A549 (cell line): Measurements from ENCODE around the gene PPTC7. TPM values are rescaled to one million over a fixed set of nuclear protein-coding genes. Genes with fewer than 3 reads are reported as not detected.
A peak's percentile ranks its signal among the peaks of the same experiment; 100 is the strongest.

Source experiments
- ATAC-seq, 2 experiments: fragments of 200-7000 bp in 1 of 2; fragments of >200 bp in 1 of 2; cut with Nextera tagmentation in 1 of 2; cut with Tn5 transposase in 1 of 2; 3 replicates each; pipeline versions ENCODE4 v1.8.0 to v1.9.1; 2018 to 2020; ENCODE audit warnings: mild to moderate bottlenecking in 1 of 2, moderate library complexity in 1 of 2
- CTCF ChIA-PET: fragments of 300-600 bp; sonication (Branson Sonifier 250); formaldehyde crosslinking; extraction: SDS; loops from one replicate; lab custom pipeline; 2021; ENCODE audit warnings: antibody characterized with exemption, inconsistent platforms; lab: Yijun Ruan, JAX
- POLR2A ChIA-PET: fragments of 350-600 bp; formaldehyde crosslinking; extraction: SDS; loops from one replicate; lab custom pipeline; 2021; ENCODE audit warnings: antibody characterized with exemption, inconsistent platforms; lab: Yijun Ruan, JAX
- DNase-seq, 2 experiments: peaks; one replicate each; pipeline versions ENCODE4 v3.0.0 to v3.0.0-alpha.2; 2011 to 2016; ENCODE audit warnings: low read depth in 1 of 2, low spot score in 1 of 2
- FAIRE-seq: peaks from 2 replicates; lab custom pipeline; 2011; peaks lifted over from hg19 to GRCh38; lab: Jason Lieb, UNC
- H3K27ac ChIP-seq, 2 experiments: fragments of >200 bp; sonication (Bioruptor Twin); formaldehyde crosslinking; 3 replicates each; pipeline ENCODE4 v1.5.1; 2016 to 2017
- H3K4me1 ChIP-seq: fragments of >200 bp; sonication (Bioruptor Twin); formaldehyde crosslinking; 3 replicates; pipeline ENCODE4 v1.6.1; 2016
- H3K4me2 ChIP-seq: fragments of >200 bp; sonication (Bioruptor Twin); formaldehyde crosslinking; 3 replicates; pipeline ENCODE4 v1.6.1; 2016
- H3K4me3 ChIP-seq: fragments of >200 bp; sonication (Bioruptor Twin); formaldehyde crosslinking; 3 replicates; pipeline ENCODE4 v1.5.1; 2016
- H3K9me3 ChIP-seq: fragments of >200 bp; sonication (Bioruptor Twin); formaldehyde crosslinking; 3 replicates; pipeline ENCODE4 v1.6.1; 2016
- CBX2 ChIP-seq: fragments of 200-600 bp; sonication (generic); IDR thresholded peaks from 2 replicates; pipeline ENCODE4 v1.6.1; 2016; ENCODE audit warnings: low read depth, mild to moderate bottlenecking, borderline replicate concordance
- CBX8 ChIP-seq: fragments of 200-600 bp; sonication (generic); IDR thresholded peaks from 2 replicates; pipeline ENCODE4 v1.6.1; 2016
- CEBPB ChIP-seq, 2 experiments: fragments of >200 bp in 1 of 2; sonication (Bioruptor Twin) in 1 of 2; formaldehyde crosslinking in 1 of 2; IDR thresholded peaks; 2 replicates each; pipeline ENCODE4 v1.6.1; 2012 to 2016
- ESRRA ChIP-seq: fragments of 150-350 bp; IDR thresholded peaks from 2 replicates; pipeline ENCODE4 v1.6.1; 2014; ENCODE audit warnings: mild to moderate bottlenecking, low read length, borderline replicate concordance
- FOSB ChIP-seq: fragments of 250-450 bp; sonication (Bioruptor Pico); IDR thresholded peaks from 2 replicates; pipeline ENCODE4 v1.5.0; 2020; ENCODE audit warnings: mild to moderate bottlenecking, moderate library complexity
- FOSL2 ChIP-seq, 2 experiments: fragments of 450-650 bp in 1 of 2; fragments of >200 bp in 1 of 2; sonication (Bioruptor Twin) in 1 of 2; formaldehyde crosslinking; IDR thresholded peaks; 2 replicates each; pipeline versions ENCODE4 v1.5.0 to v1.6.1; 2016 to 2020; ENCODE audit warnings: mild to moderate bottlenecking in 1 of 2, moderate library complexity in 1 of 2
- FOXS1 ChIP-seq: fragments of 250-450 bp; sonication (Bioruptor Pico); IDR thresholded peaks from 2 replicates; pipeline ENCODE4 v1.5.0; 2020; ENCODE audit warnings: mild to moderate bottlenecking, moderate library complexity
- GATA3 ChIP-seq: IDR thresholded peaks from 2 replicates; pipeline ENCODE4 v1.6.1; 2012; ENCODE audit warnings: borderline replicate concordance
- HDAC2 ChIP-seq: fragments of 200-600 bp; sonication (generic); IDR thresholded peaks from 2 replicates; pipeline ENCODE4 v1.6.1; 2016
- HES2 ChIP-seq: fragments of >200 bp; sonication (Bioruptor Twin); formaldehyde crosslinking; IDR thresholded peaks from 2 replicates; pipeline ENCODE4 v1.6.1; 2016
- HEYL ChIP-seq: fragments of 250-450 bp; sonication (Bioruptor Pico); IDR thresholded peaks from 2 replicates; pipeline ENCODE4 v1.8.0; 2021; ENCODE audit warnings: mild to moderate bottlenecking, moderate library complexity
- HOXB13 ChIP-seq: fragments of 250-450 bp; sonication (Bioruptor Pico); IDR thresholded peaks from 2 replicates; pipeline ENCODE4 v1.5.0; 2020; ENCODE audit warnings: low read depth, mild to moderate bottlenecking, moderate library complexity
- HOXB5 ChIP-seq: fragments of 250-450 bp; sonication (Bioruptor Pico); IDR thresholded peaks from 2 replicates; pipeline ENCODE4 v1.5.0; 2020; ENCODE audit warnings: mild to moderate bottlenecking, moderate library complexity
- JUNB ChIP-seq: fragments of >200 bp; sonication (Bioruptor Twin); formaldehyde crosslinking; IDR thresholded peaks from 2 replicates; pipeline ENCODE4 v1.6.1; 2016
- KDM5A ChIP-seq: fragments of 200-600 bp; sonication (generic); IDR thresholded peaks from 2 replicates; pipeline ENCODE4 v1.6.1; 2016; ENCODE audit warnings: antibody characterized with exemption, mild to moderate bottlenecking
- MYC ChIP-seq: IDR thresholded peaks from 2 replicates; pipeline ENCODE4 v1.6.1; 2012; ENCODE audit warnings: mild to moderate bottlenecking, inconsistent platforms, low read length, improper control_type of control experiment, borderline replicate concordance
- NFE2L2 ChIP-seq: fragments of 150-350 bp; conservative IDR thresholded peaks from 2 replicates; pipeline ENCODE4 v1.6.1; 2014; ENCODE audit warnings: low read length
- NPAS2 ChIP-seq: fragments of 250-450 bp; sonication (Bioruptor Pico); IDR thresholded peaks from 2 replicates; pipeline ENCODE4 v1.8.0; 2022; ENCODE audit warnings: mild to moderate bottlenecking, moderate library complexity, borderline replicate concordance
- NR3C1 ChIP-seq: fragments of >200 bp; sonication (Bioruptor Twin); formaldehyde crosslinking; IDR thresholded peaks from 3 replicates; pipeline ENCODE4 v1.6.1; 2017
- PBX3 ChIP-seq: IDR thresholded peaks from 2 replicates; pipeline ENCODE4 v1.6.1; 2012
- POLR2A ChIP-seq: IDR thresholded peaks from 2 replicates; pipeline ENCODE4 v1.6.1; 2012; ENCODE audit warnings: mild to moderate bottlenecking, low read length
- POLR2AphosphoS2 ChIP-seq: conservative IDR thresholded peaks from 2 replicates; pipeline ENCODE4 v1.6.1; 2012; ENCODE audit warnings: low read length, improper control_type of control experiment, inconsistent platforms
- RARB ChIP-seq: fragments of 250-450 bp; sonication (Bioruptor Pico); IDR thresholded peaks from 2 replicates; pipeline ENCODE4 v1.8.0; 2021; ENCODE audit warnings: mild to moderate bottlenecking, moderate library complexity
- REST ChIP-seq: fragments of 200-600 bp; sonication (generic); IDR thresholded peaks from 2 replicates; pipeline ENCODE4 v1.6.1; 2016; ENCODE audit warnings: antibody characterized with exemption, mild to moderate bottlenecking, moderate library complexity
- RFX5 ChIP-seq: fragments of 450-650 bp; IDR thresholded peaks from 2 replicates; pipeline ENCODE4 v1.7.1; 2014; ENCODE audit warnings: antibody characterized with exemption, mild to moderate bottlenecking, moderate library complexity
- RNF2 ChIP-seq: fragments of 200-600 bp; sonication (generic); IDR thresholded peaks from 2 replicates; pipeline ENCODE4 v1.6.1; 2016; ENCODE audit warnings: low read depth, mild to moderate bottlenecking, antibody characterized with exemption, moderate library complexity, borderline replicate concordance
- SMC3 ChIP-seq: fragments of >200 bp; sonication (Bioruptor Twin); formaldehyde crosslinking; IDR thresholded peaks from 3 replicates; pipeline ENCODE4 v1.6.1; 2018; ENCODE audit warnings: inconsistent platforms
- SREBF2 ChIP-seq: fragments of 450-650 bp; IDR thresholded peaks from 2 replicates; pipeline ENCODE4 v1.6.1; 2014; ENCODE audit warnings: mild to moderate bottlenecking, moderate library complexity
- TFCP2L1 ChIP-seq: fragments of 250-450 bp; sonication (Bioruptor Pico); IDR thresholded peaks from 2 replicates; pipeline ENCODE4 v1.5.0; 2021; ENCODE audit warnings: mild to moderate bottlenecking
- TP53 ChIP-seq: fragments of 250-450 bp; sonication (Bioruptor Pico); IDR thresholded peaks from 2 replicates; pipeline ENCODE4 v1.5.0; 2021; ENCODE audit warnings: mild to moderate bottlenecking, moderate library complexity
- USF2 ChIP-seq: fragments of 450-650 bp; IDR thresholded peaks from 2 replicates; pipeline ENCODE4 v1.6.1; 2014; ENCODE audit warnings: antibody characterized with exemption
- ZFP36 ChIP-seq: fragments of 450-650 bp; IDR thresholded peaks from 2 replicates; pipeline ENCODE4 v1.6.1; 2014; ENCODE audit warnings: borderline replicate concordance; ENCODE audit not compliant: partially characterized antibody
- ZNF302 ChIP-seq: fragments of 250-450 bp; sonication (Bioruptor Pico); IDR thresholded peaks from 2 replicates; pipeline ENCODE4 v1.9.0; 2021; ENCODE audit warnings: inconsistent platforms, mild to moderate bottlenecking, moderate library complexity
- ZSCAN20 ChIP-seq: fragments of 250-450 bp; sonication (Bioruptor Pico); IDR thresholded peaks from 2 replicates; pipeline ENCODE4 v1.8.0; 2022; ENCODE audit warnings: mild to moderate bottlenecking, moderate library complexity
- WGBS: methylation state at CpG from one replicate; pipeline ENCODE4 v1.1.6; 2017; ENCODE audit errors: missing lambda C conversion rate; 5-methylcytosine and 5-hydroxymethylcytosine counted together
- polyA plus RNA-seq, 4 experiments: library from polyadenylated mRNA; depleted of rRNA in 3 of 4; stranded (reverse); fragments of >200 nt; fragmentation: RNase III in 1 of 4; extraction: RNeasy Plus Mini Kit Qiagen cat#74134 plus additional on column Dnase treatment in 1 of 4; gene quantifications; 2 replicates in 3 of 4; 3 replicates in 1 of 4; pipeline ENCODE4 v1.2.3, GENCODE V29; 2011 to 2017

The PPTC7 gene
- polyA plus RNA-seq, 2 of the 4 experiments (the other 2 are of a cell fraction), result 15.1 to 30.3 TPM

- Histone ChIP-seq H3K9me3 (no peaks in the 10 kb centered on the region), H3K4me2 (peak overlapping the region; percentile 90), H3K4me3 (peak overlapping the region; percentile 78), H3K27ac (peak overlapping the region; percentile 82 to 86), H3K4me1 (peaks cover 8% of the 10 kb centered on the region; the same call in 1 of the 3 replicates)
- DNase-seq (no peak), FAIRE-seq (no peak), ATAC-seq (peak in 1 of 2 experiments; percentile 5; a peak in 3 of 6 replicates)
- ChIA-PET POLR2A (interaction anchor here (0.6 to 2.1 kb wide), 8 partner anchors 18 to 216 kb away, joined by 3 to 12 read pairs (median 4); partner anchors contain the start of genes ARPC3, FAM216A and GPN3), CTCF (interaction anchor here (0.6 to 5.8 kb wide), 8 partner anchors 9 to 275 kb away, joined by 3 to 56 read pairs (median 4); partner anchors contain the start of genes ARPC3, FAM216A and GPN3)
- 82% methylated on average over 23 of the region's 23 CpGs for WGBS
- no peak for TF ChIP-seq RFX5
- no peak for TF ChIP-seq NR3C1
- TF ChIP-seq FOSB (CRISPR knock-in tag), result no peak
- TF ChIP-seq POLR2A, result no peak
- no peak for TF ChIP-seq SREBF2
- TF ChIP-seq ZSCAN20, result no peak
- TF ChIP-seq FOSL2 (IDR thresholded peaks at IDR 0.05), result no peak
- TF ChIP-seq FOSL2 (CRISPR knock-in tag; IDR thresholded peaks at IDR 0.05), result no peak
- no peak for TF ChIP-seq RNF2
- no peak for TF ChIP-seq KDM5A
- TF ChIP-seq ZNF302 (CRISPR knock-in tag), result no peak
- no peak for TF ChIP-seq SMC3
- no peak for TF ChIP-seq HOXB13
- TF ChIP-seq CBX8, result no peak
- TF ChIP-seq NFE2L2, result no peak
- TF ChIP-seq ZFP36, result no peak
- no peak for TF ChIP-seq HES2
- no peak for TF ChIP-seq NPAS2 (CRISPR knock-in tag)
- no peak for TF ChIP-seq TP53 (CRISPR knock-in tag)
- no peak for TF ChIP-seq PBX3
- TF ChIP-seq JUNB, result no peak
- TF ChIP-seq, all 56 proteins: peak for 0
Observed at GRCh38 chr12:110613071-110613770, 30.1 kb upstream of the PPTC7 start.

GRCh38 chr12:110606253-110606611 lies 23.1 kb upstream of the PPTC7 start:
- Histone ChIP-seq H3K27ac (no peak overlapping the region), H3K4me1 (no peaks in the 10 kb centered on the region), H3K4me2 (no peak overlapping the region), H3K4me3 (no peak overlapping the region), H3K9me3 (no peaks in the 10 kb centered on the region)
- ATAC-seq, result no peak
- no peak for FAIRE-seq
- WGBS, result 89% methylated on average over 8 of the region's 8 CpGs
- no peak for DNase-seq
- CTCF ChIA-PET, result interaction anchor here (0.6 to 11.9 kb wide), 3 partner anchors 96 to 138 kb away, joined by 3 to 184 read pairs (median 168); partner anchors contain the start of genes FAM216A and GPN3
- POLR2A ChIA-PET, result no interaction called here
- no peak for TF ChIP-seq POLR2A
- TF ChIP-seq REST, result no peak
- TF ChIP-seq FOXS1, result no peak
- no peak for TF ChIP-seq TFCP2L1 (CRISPR knock-in tag)
- TF ChIP-seq HEYL (CRISPR knock-in tag), result no peak
- no peak for TF ChIP-seq CBX2
- TF ChIP-seq MYC, result no peak
- no peak for TF ChIP-seq GATA3
- no peak for TF ChIP-seq FOSL2 (IDR thresholded peaks at IDR 0.05)
- no peak for TF ChIP-seq FOSL2 (CRISPR knock-in tag; IDR thresholded peaks at IDR 0.05)
- TF ChIP-seq HOXB5 (CRISPR knock-in tag), result no peak
- no peak for TF ChIP-seq NFE2L2
- TF ChIP-seq HDAC2, result no peak
- no peak for TF ChIP-seq NPAS2 (CRISPR knock-in tag)
- no peak for TF ChIP-seq RARB
- TF ChIP-seq FOSB (CRISPR knock-in tag), result no peak
- TF ChIP-seq ESRRA, result no peak
- TF ChIP-seq POLR2AphosphoS2, result no peak
- no peak for TF ChIP-seq CEBPB (IDR thresholded peaks at IDR 0.05)
- TF ChIP-seq USF2, result no peak
